IMR-90 (cell line): ENCODE data around the gene NCOA3. TPM values are rescaled to one million over a fixed set of nuclear protein-coding genes. Genes with fewer than 3 reads are reported as not detected.

Experiments used
- ATAC-seq: fragments of 200-7000 bp; cut with Tn5 transposase; 2 replicates; pipeline ENCODE4 v1.9.1; 2020; ENCODE audit warnings: low read depth, mild to moderate bottlenecking, moderate library complexity
- BruUV-seq: library from RNA; stranded (reverse); fragments of 400-500 nt; replicated peaks from 2 replicates; lab custom pipeline; 2021; lab: Mats Ljungman, UMichigan
- CTCF ChIA-PET: fragments of 300-600 bp; formaldehyde crosslinking; extraction: SDS; loops from one replicate; lab custom pipeline; 2021; ENCODE audit warnings: antibody characterized with exemption; lab: Yijun Ruan, JAX
- POLR2A ChIA-PET: fragments of 300-600 bp; sonication (Branson Sonifier 250); formaldehyde crosslinking; loops from one replicate; lab custom pipeline; 2022; ENCODE audit warnings: antibody characterized with exemption; ENCODE audit not compliant: unreplicated experiment; lab: Charles Lee
- DNase-seq: peaks from one replicate; pipeline ENCODE4 v3.0.0; 2013
- H2AFZ ChIP-seq: replicated peaks from 2 replicates; pipeline ENCODE3; 2013; ENCODE audit warnings: low read length, mild to moderate bottlenecking; ENCODE audit not compliant: poor library complexity
- H2AK5ac ChIP-seq: 2 replicates; pipeline ENCODE4 v1.6.1; 2013; ENCODE audit warnings: low read depth, low read length, inconsistent platforms
- H2AK9ac ChIP-seq: replicated peaks from 2 replicates; pipeline ENCODE3; 2013; ENCODE audit warnings: mild to moderate bottlenecking, low read depth, low read length, moderate library complexity; ENCODE audit not compliant: poor library complexity
- H2BK120ac ChIP-seq: 2 replicates; pipeline ENCODE4 v1.6.1; 2013; ENCODE audit warnings: low read depth, low read length, inconsistent platforms
- H2BK15ac ChIP-seq: 3 replicates; pipeline ENCODE4 v1.6.1; 2013; ENCODE audit warnings: low read depth, low read length, inconsistent platforms
- H2BK20ac ChIP-seq: 2 replicates; pipeline ENCODE4 v1.6.1; 2013; ENCODE audit warnings: low read depth, mild to moderate bottlenecking, inconsistent platforms, low read length, moderate library complexity
- H2BK5ac ChIP-seq: 2 replicates; pipeline ENCODE4 v1.6.1; 2013; ENCODE audit warnings: mild to moderate bottlenecking, low read depth, low read length, inconsistent platforms; ENCODE audit not compliant: poor library complexity, severe bottlenecking
- H3K14ac ChIP-seq: replicated peaks from 2 replicates; pipeline ENCODE4 v1.6.1; 2013; ENCODE audit warnings: low read depth, low read length, inconsistent platforms
- H3K18ac ChIP-seq: 2 replicates; pipeline ENCODE4 v1.6.1; 2013; ENCODE audit warnings: low read depth, low read length, control low read depth
- H3K23ac ChIP-seq: 2 replicates; pipeline ENCODE4 v1.6.1; 2013; ENCODE audit warnings: low read depth, low read length, inconsistent platforms
- H3K27ac ChIP-seq: 2 replicates; pipeline ENCODE4 v1.5.1; 2013; ENCODE audit warnings: mild to moderate bottlenecking, control low read depth, low read length; ENCODE audit not compliant: insufficient read depth
- H3K27me3 ChIP-seq: 2 replicates; pipeline ENCODE4 v1.6.1; 2013; ENCODE audit warnings: low read length; ENCODE audit not compliant: control insufficient read depth, insufficient read depth
- H3K36me3 ChIP-seq: 2 replicates; pipeline ENCODE4 v1.6.1; 2013; ENCODE audit warnings: low read length, mixed read lengths; ENCODE audit not compliant: control insufficient read depth, insufficient read depth
- H3K4ac ChIP-seq: 2 replicates; pipeline ENCODE4 v1.6.1; 2013; ENCODE audit warnings: low read depth, low read length, inconsistent platforms
- H3K4me1 ChIP-seq: 2 replicates; pipeline ENCODE4 v1.6.1; 2013; ENCODE audit warnings: low read length, mixed read lengths; ENCODE audit not compliant: control insufficient read depth, insufficient read depth
- H3K4me2 ChIP-seq: 2 replicates; pipeline ENCODE4 v1.6.1; 2013; ENCODE audit warnings: low read depth, mild to moderate bottlenecking, control low read depth, low read length, moderate library complexity
- H3K4me3 ChIP-seq: 2 replicates; pipeline ENCODE4 v1.5.1; 2013; ENCODE audit warnings: low read depth, mild to moderate bottlenecking, control low read depth, low read length, moderate library complexity; ENCODE audit not compliant: insufficient read depth
- H3K56ac ChIP-seq: 2 replicates; pipeline ENCODE4 v1.6.1; 2013; ENCODE audit warnings: low read length, inconsistent platforms; ENCODE audit not compliant: insufficient read depth; ENCODE audit errors: extremely low read depth
- H3K79me1 ChIP-seq, 2 experiments: 2 replicates each; pipeline ENCODE4 v1.6.1; 2013; ENCODE audit warnings: low read length in 2 of 2, inconsistent platforms in 1 of 2, low read depth in 1 of 2
- H3K9ac ChIP-seq: 2 replicates; pipeline ENCODE4 v1.6.1; 2013; ENCODE audit warnings: low read depth, low read length, control low read depth
- H3K9me1 ChIP-seq: 2 replicates; pipeline ENCODE4 v1.6.1; 2013; ENCODE audit warnings: low read length, inconsistent platforms; ENCODE audit not compliant: insufficient read depth
- H3K9me3 ChIP-seq: 2 replicates; pipeline ENCODE4 v1.6.1; 2013; ENCODE audit warnings: low read length; ENCODE audit not compliant: control insufficient read depth, insufficient read depth
- H4K20me1 ChIP-seq: 2 replicates; pipeline ENCODE4 v1.6.1; 2013; ENCODE audit warnings: low read length, inconsistent platforms; ENCODE audit not compliant: insufficient read depth
- H4K5ac ChIP-seq: 2 replicates; pipeline ENCODE4 v1.6.1; 2013; ENCODE audit warnings: mild to moderate bottlenecking, low read depth, low read length, control low read depth
- H4K8ac ChIP-seq, 2 experiments: 2 replicates each; pipeline ENCODE4 v1.6.1; 2013; ENCODE audit warnings: low read depth in 2 of 2, low read length in 2 of 2, control low read depth in 1 of 2, inconsistent platforms in 1 of 2
- H4K91ac ChIP-seq: 2 replicates; pipeline ENCODE4 v1.6.1; 2013; ENCODE audit warnings: low read depth, low read length, inconsistent platforms; ENCODE audit not compliant: insufficient read depth
- BHLHE40 ChIP-seq: fragments of 150-350 bp; IDR thresholded peaks from 2 replicates; pipeline ENCODE4 v1.6.1; 2016; ENCODE audit warnings: mild to moderate bottlenecking, low read depth, low read length
- CTCF ChIP-seq: conservative IDR thresholded peaks from 2 replicates; pipeline ENCODE4 v1.5.1; 2012; ENCODE audit warnings: mild to moderate bottlenecking, low read depth, low read length, improper control_type of control experiment
- ELK1 ChIP-seq: fragments of 150-350 bp; IDR thresholded peaks from 2 replicates; pipeline ENCODE4 v1.6.1; 2016; ENCODE audit warnings: low read depth, mild to moderate bottlenecking, low read length, moderate library complexity, borderline replicate concordance
- MAZ ChIP-seq: IDR thresholded peaks from 2 replicates; pipeline ENCODE4 v1.6.1; 2012; ENCODE audit warnings: low read depth, mild to moderate bottlenecking, low read length, improper control_type of control experiment, moderate library complexity, borderline replicate concordance
- MXI1 ChIP-seq: IDR thresholded peaks from 2 replicates; pipeline ENCODE4 v1.6.1; 2012; ENCODE audit warnings: low read depth, mild to moderate bottlenecking, low read length, moderate library complexity, borderline replicate concordance
- POLR2A ChIP-seq: IDR thresholded peaks from 2 replicates; pipeline ENCODE4 v1.6.1; 2012; ENCODE audit warnings: mild to moderate bottlenecking, low read depth, low read length
- dilution Hi-C: fragments of 300-500 bp; cut with HindIII; formaldehyde crosslinking; loops from one replicate; pipeline ENCODE4 v1.14.3; 2018; ENCODE audit warnings: low sequenced_read_pairs; ENCODE audit not compliant: unreplicated experiment
- in situ Hi-C: fragments of 300-500 bp; cut with MboI; formaldehyde crosslinking; loops from 3 replicates; pipeline ENCODE4 v1.14.3; 2019; ENCODE audit warnings: low sequenced_read_pairs, inconsistent platforms, mixed read lengths
- intact Hi-C: fragments of 100-400 bp; cut with micrococcal nuclease; formaldehyde crosslinking; loops from 2 replicates; pipeline ENCODE4 v1.10.0; 2022
- polyA plus RNA-seq, 3 experiments: library from polyadenylated mRNA; depleted of rRNA; stranded (reverse); fragments of >200 nt; gene quantifications; 2 replicates each; pipeline ENCODE4 v1.2.3, GENCODE V29; 2012; ENCODE audit warnings: low replicate concordance in 1 of 3
- total RNA-seq: library from RNA; depleted of rRNA; stranded (reverse); fragments of >200 nt; gene quantifications from 2 replicates; pipeline ENCODE4 v1.2.3, GENCODE V29; 2012

The NCOA3 gene
- total and polyA plus RNA-seq, 2 of the 4 experiments (the other 2 are of a cell fraction) = 8.8 to 29.0 TPM

GRCh38 chr20:47655635-47656034 is 153.9 kb downstream of the NCOA3 start:
- Histone ChIP-seq H4K8ac (no peak overlapping the region), H3K56ac (no peak overlapping the region), H3K4me2 (no peak overlapping the region), H2BK15ac (no peak overlapping the region), H3K9me3 (no peaks in the 10 kb centered on the region), H2BK20ac (no peak overlapping the region), H3K27me3 (no peaks in the 10 kb centered on the region), H2AFZ (no peak overlapping the region), H4K20me1 (no peaks in the 10 kb centered on the region), H3K4me3 (no peak overlapping the region), H2BK5ac (no peak overlapping the region), H3K23ac (no peak overlapping the region), H3K79me1 (peaks cover 0 to 2% of the 10 kb centered on the region in 2 experiments; a peak in 1 of 4 replicates), H3K27ac (no peak overlapping the region), H3K9me1 (0 out of 2 replicates have a peak, but pooled peaks cover 3% of the 10 kb centered on the region), H2AK9ac (no peak overlapping the region), H3K36me3 (peaks cover 22% of the 10 kb centered on the region), H2AK5ac (no peak overlapping the region), H2BK120ac (no peak overlapping the region), H3K4ac (no peak overlapping the region), H3K14ac (no peak overlapping the region), H3K18ac (no peak overlapping the region), H4K5ac (no peak overlapping the region), H3K4me1 (no peaks in the 10 kb centered on the region), H3K9ac (no peak overlapping the region), H4K91ac (no peak overlapping the region)
- dilution Hi-C loops = no loop called here
- in situ Hi-C loops = loop anchor here (25.0 kb wide), 1 partner anchor 1257 kb away; the partner anchor contains the start of gene ARFGEF2
- DNase-seq = no peak
- TF ChIP-seq CTCF (no peak), MAZ (no peak), BHLHE40 (no peak), POLR2A (no peak), MXI1 (no peak), ELK1 (no peak)
- ChIA-PET CTCF (no interaction called here), POLR2A (no interaction called here)
- ATAC-seq = no peak
- intact Hi-C loops = no loop called here
- BruUV-seq = no TSS peak
